CD4-positive, alpha-beta T cell treated with Interleukin-10 for 1 hour (primary cell): Measurements from ENCODE around the gene FIGNL1.
A peak's percentile ranks its signal among the peaks of the same experiment; 100 is the strongest.

Experiments used
- DNase-seq: peaks from one replicate; pipeline ENCODE4 v3.0.0-alpha.2; 2020

Gene FIGNL1

GRCh38 chr7:50426280-50427045 is 23.7 kb downstream of the FIGNL1 start:
- no peak for DNase-seq

- DNase-seq, result no peak
Measured at GRCh38 chr7:50425318-50425717, 24.8 kb downstream of the FIGNL1 start.

GRCh38 chr7:50423860-50424259 is 26.3 kb downstream of the FIGNL1 start:
- no peak for DNase-seq

- no peak for DNase-seq
Measured at GRCh38 chr7:50422858-50423257, 27.3 kb downstream of the FIGNL1 start.

- DNase-seq, result no peak
Measured at GRCh38 chr7:50421043-50421442, 29.1 kb downstream of the FIGNL1 start.

GRCh38 chr7:50418526-50419290 is 31.4 kb downstream of the FIGNL1 start:
- DNase-seq, result no peak

- DNase-seq, result peak; percentile 82
Measured at GRCh38 chr7:50418086-50418515, 32.0 kb downstream of the FIGNL1 start.

GRCh38 chr7:50416527-50417182 is 33.5 kb downstream of the FIGNL1 start:
- DNase-seq, result no peak

GRCh38 chr7:50415844-50416364 is 34.2 kb downstream of the FIGNL1 start:
- no peak for DNase-seq

GRCh38 chr7:50413561-50413960 is 36.6 kb downstream of the FIGNL1 start:
- DNase-seq, result no peak

GRCh38 chr7:50412973-50413372 is 37.2 kb downstream of the FIGNL1 start:
- no peak for DNase-seq

- DNase-seq, result no peak
Measured at GRCh38 chr7:50411332-50411731, 38.8 kb downstream of the FIGNL1 start.

GRCh38 chr7:50409856-50410745 is 40.0 kb downstream of the FIGNL1 start:
- DNase-seq, result no peak

- DNase-seq, result no peak
Measured at GRCh38 chr7:50406935-50407334, 43.2 kb downstream of the FIGNL1 start.

- DNase-seq, result no peak
Measured at GRCh38 chr7:50405221-50405620, 44.9 kb downstream of the FIGNL1 start.

- no peak for DNase-seq
Measured at GRCh38 chr7:50404392-50404791, 45.8 kb downstream of the FIGNL1 start.

GRCh38 chr7:50400114-50400513 is 50.0 kb downstream of the FIGNL1 start:
- no peak for DNase-seq

GRCh38 chr7:50399635-50400034 is 50.5 kb downstream of the FIGNL1 start:
- DNase-seq, result no peak

- no peak for DNase-seq
Measured at GRCh38 chr7:50399206-50399605, 50.9 kb downstream of the FIGNL1 start.

- DNase-seq, result no peak
Measured at GRCh38 chr7:50397971-50398324, 52.2 kb downstream of the FIGNL1 start.

- peak; percentile 67 for DNase-seq
Measured at GRCh38 chr7:50397320-50397970, 52.7 kb downstream of the FIGNL1 start.

- peak; percentile 37 for DNase-seq
Measured at GRCh38 chr7:50396856-50397255, 53.3 kb downstream of the FIGNL1 start.
